ENCODE data around the gene USP34. TPM values are rescaled to one million over a fixed set of nuclear protein-coding genes. Genes with fewer than 3 reads are reported as not detected.

The USP34 gene
- total and polyA plus RNA-seq, 2 of the 4 experiments (the other 2 are of a cell fraction): 34.7 to 128 TPM

GRCh38 chr2:61184263-61184662 is 286.6 kb downstream of the USP34 start:
- peaks cover 64% of the 10 kb centered on the region for H3K36me3 ChIP-seq (ENCODE audit: control insufficient read depth, insufficient read depth, low read length)
- ChIA-PET CTCF (interaction anchor here (0.6 kb wide), 1 partner anchor 18 kb away, joined by 3 read pairs; no protein-coding TSS in a partner anchor), POLR2A (ENCODE audit: unreplicated experiment) (no interaction called here)
- H3K9ac ChIP-seq (ENCODE audit: low read depth, low read length): no peak overlapping the region
- H3K27ac ChIP-seq (ENCODE audit: insufficient read depth, low read length): no peak overlapping the region
- intact Hi-C loops (cut with micrococcal nuclease): no loop called here
- peaks cover 8% of the 10 kb centered on the region; the same call in 1 of the 2 replicates for H4K20me1 ChIP-seq (ENCODE audit: insufficient read depth, low read length)
- no peak overlapping the region for H2BK15ac ChIP-seq (ENCODE audit: low read depth, low read length)
- no peaks in the 10 kb centered on the region for H3K9me3 ChIP-seq (ENCODE audit: control insufficient read depth, insufficient read depth, low read length)
- no peaks in the 10 kb centered on the region for H3K27me3 ChIP-seq (ENCODE audit: control insufficient read depth, insufficient read depth, low read length)
- no peak overlapping the region for H3K18ac ChIP-seq (ENCODE audit: low read depth, low read length)
- no peak overlapping the region for H2BK5ac ChIP-seq (ENCODE audit: low read depth, low read length, poor library complexity, severe bottlenecking)
- H3K56ac ChIP-seq (ENCODE audit: extremely low read depth, insufficient read depth, low read length): no peak overlapping the region
- ATAC-seq (ENCODE audit: low read depth) (no peak), DNase-seq (no peak)
- H2BK120ac ChIP-seq (ENCODE audit: low read depth, low read length): no peak overlapping the region
- peaks cover 16% of the 10 kb centered on the region for H3K4me1 ChIP-seq (ENCODE audit: control insufficient read depth, insufficient read depth, low read length)
- H3K4me3 ChIP-seq (ENCODE audit: insufficient read depth, low read depth, low read length): no peak overlapping the region
- H3K14ac ChIP-seq (replicated peaks; ENCODE audit: low read depth, low read length): no peak overlapping the region
- BruUV-seq (replicated peaks): no TSS peak
- no peak overlapping the region for H4K8ac ChIP-seq (ENCODE audit: low read depth in 2 of 2, low read length in 2 of 2)
- no peak overlapping the region for H2AK5ac ChIP-seq (ENCODE audit: low read depth, low read length)
- TF ChIP-seq RAD21 (IDR thresholded peaks at IDR 0.05; ENCODE audit: low read length): no peak
- no peak for TF ChIP-seq FOS (IDR thresholded peaks at IDR 0.05; ENCODE audit: low read depth, low read length)
- TF ChIP-seq MAFK (IDR thresholded peaks at IDR 0.05; ENCODE audit: low read depth, low read length): peak; percentile 54
- TF ChIP-seq USF2 (IDR thresholded peaks at IDR 0.05; ENCODE audit: low read depth, low read length): no peak
- no peak for TF ChIP-seq POLR2A (IDR thresholded peaks at IDR 0.05; ENCODE audit: low read depth, low read length)
- no peak for TF ChIP-seq BHLHE40 (IDR thresholded peaks at IDR 0.05; ENCODE audit: low read depth, low read length)
- TF ChIP-seq RFX5 (IDR thresholded peaks at IDR 0.05; ENCODE audit: low read depth, low read length): no peak
- TF ChIP-seq CTCF (conservative IDR thresholded peaks at IDR 0.05; ENCODE audit: low read depth, low read length): no peak
- no peak for TF ChIP-seq CHD1 (IDR thresholded peaks at IDR 0.05; ENCODE audit: low read depth, low read length)
- H2AFZ ChIP-seq (replicated peaks; ENCODE audit: low read length, poor library complexity): no peak overlapping the region
- no CpG with 5 or more reads among the region's 3 CpGs for WGBS, 2 experiments (ENCODE audit: extremely low coverage in 2 of 2, insufficient read length in 1 of 2)
- H2BK20ac ChIP-seq (ENCODE audit: low read depth, low read length): no peak overlapping the region
- no peak overlapping the region for H3K4ac ChIP-seq (ENCODE audit: low read depth, low read length)
- no peak overlapping the region for H3K4me2 ChIP-seq (ENCODE audit: low read depth, low read length)
- dilution Hi-C loops (cut with HindIII; ENCODE audit: low sequenced_read_pairs, unreplicated experiment): no loop called here
- H3K79me1 ChIP-seq (ENCODE audit: low read depth in 1 of 2, low read length in 2 of 2): peaks cover 37 to 63% of the 10 kb centered on the region in 2 experiments
- no peak overlapping the region for H4K5ac ChIP-seq (ENCODE audit: low read depth, low read length)
- H3K9me1 ChIP-seq (ENCODE audit: insufficient read depth, low read length): peaks cover 18% of the 10 kb centered on the region
- no peak overlapping the region for H2AK9ac ChIP-seq (replicated peaks; ENCODE audit: low read depth, low read length, poor library complexity)
- no peak overlapping the region for H3K23ac ChIP-seq (ENCODE audit: low read depth, low read length)
- H4K91ac ChIP-seq (ENCODE audit: insufficient read depth, low read depth, low read length): no peak overlapping the region
- in situ Hi-C loops (cut with MboI; ENCODE audit: low sequenced_read_pairs): no loop called here

Data from IMR-90 (cell line).